ENCODE results near the gene RFNG. TPM values are rescaled to one million over a fixed set of nuclear protein-coding genes. Genes with fewer than 3 reads are reported as not detected.

RFNG gene
- total RNA-seq, 2 experiments from 2014 or later: 19.4 to 20.8 TPM

Other genes starting within 250 kb of the RFNG start
- not detected for gene GCGR, start 247.7 kb downstream of the RFNG start, total RNA-seq
- gene MCRIP1, start 218.5 kb downstream of the RFNG start, total RNA-seq: 10 to 100 TPM; 42.3 to 43.0 TPM
- gene PPP1R27, start 216.8 kb downstream of the RFNG start, total RNA-seq: not detected
- 100 to 1,000 TPM; 474 to 498 TPM for gene P4HB, start 191.3 kb downstream of the RFNG start, total RNA-seq
- 100 to 1,000 TPM; 756 to 778 TPM for gene ARHGDIA, start 180.5 kb downstream of the RFNG start, total RNA-seq
- gene ALYREF, start 160.2 kb downstream of the RFNG start, total RNA-seq: 100 to 1,000 TPM; 269 to 273 TPM
- 100 to 1,000 TPM; 122 TPM for gene ANAPC11, start 160.1 kb downstream of the RFNG start, total RNA-seq
- under 1 TPM; 0.18 to 0.55 TPM for gene NPB, start 149.6 kb downstream of the RFNG start, total RNA-seq
- 10 to 100 TPM; 48.6 to 50.4 TPM for gene PCYT2, start 140.4 kb downstream of the RFNG start, total RNA-seq
- gene SIRT7, start 133.6 kb downstream of the RFNG start, total RNA-seq: 10 to 100 TPM; 55.0 to 63.4 TPM
- 10 to 100 TPM; 14.0 to 16.5 TPM for gene MAFG, start 124.1 kb downstream of the RFNG start, total RNA-seq
- gene PYCR1, start 114.5 kb downstream of the RFNG start, total RNA-seq: 10 to 100 TPM; 35.5 to 38.1 TPM
- not detected for gene MYADML2, start 104.6 kb downstream of the RFNG start, total RNA-seq
- under 1 TPM; 0.29 to 0.42 TPM for gene NOTUM, start 90.6 kb downstream of the RFNG start, total RNA-seq
- gene ASPSCR1, start 74.2 kb downstream of the RFNG start, total RNA-seq: 10 to 100 TPM; 27.0 to 33.7 TPM
- 10 to 100 TPM; 86.7 to 87.7 TPM for gene CENPX, start 28.9 kb downstream of the RFNG start, total RNA-seq
- gene LRRC45, start 28.5 kb downstream of the RFNG start, total RNA-seq: 10 to 100 TPM; 58.3 to 58.9 TPM
- 10 to 100 TPM; 12.9 to 13.1 TPM for gene RAC3, start 20.1 kb downstream of the RFNG start, total RNA-seq
- 100 to 1,000 TPM; 141 TPM for gene DCXR, start 14.1 kb downstream of the RFNG start, total RNA-seq
- 100 to 1,000 TPM in 1 of 2 experiments, 10 to 100 TPM in 1; 97.6 to 104 TPM for gene GPS1, start 87 bp upstream of the RFNG start, total RNA-seq
- gene DUS1L, start 14.0 kb upstream of the RFNG start, total RNA-seq: 100 to 1,000 TPM; 126 to 127 TPM
- gene FASN, start 46.4 kb upstream of the RFNG start, total RNA-seq: 100 to 1,000 TPM; 255 to 261 TPM
- 10 to 100 TPM; 78.3 to 84.7 TPM for gene CCDC57, start 161.0 kb upstream of the RFNG start, total RNA-seq
- 100 to 1,000 TPM; 257 to 264 TPM for gene SLC16A3, start 177.2 kb upstream of the RFNG start, total RNA-seq
- gene CSNK1D, start 221.9 kb upstream of the RFNG start, total RNA-seq: 100 to 1,000 TPM in 1 of 2 experiments, 10 to 100 TPM in 1; 99.5 to 111 TPM